CD4-positive, alpha-beta T cell treated with Interleukin-2 at 100 ng/mL for 4 hours (primary cell): ENCODE data around the gene SLC9C2.
A peak's percentile ranks its signal among the peaks of the same experiment; 100 is the strongest.
"Not testable (repeated sequence)": the region's sequence is repeated elsewhere in the genome, so short reads cannot be mapped to it uniquely, and the experiment has no call there.

Experiments
- DNase-seq: peaks from one replicate; pipeline ENCODE4 v3.0.0-alpha.2; 2020; ENCODE audit warnings: low spot score

Gene SLC9C2

GRCh38 chr1:173603056-173603591, at the start of gene SLC9C2:
Gene SLC9C2 (minus strand): TSS chr1:173603072. CDS start chr1:173601776, 1,296 bp downstream.
- DNase-seq = no peak

- no peak for DNase-seq
Measured at GRCh38 chr1:173648880-173649605, 46.2 kb upstream of the SLC9C2 start.

GRCh38 chr1:173646656-173647055, 43.8 kb upstream of the SLC9C2 start:
- DNase-seq = no peak

GRCh38 chr1:173642450-173643139, 39.7 kb upstream of the SLC9C2 start:
- DNase-seq = not testable (repeated sequence)

GRCh38 chr1:173639102-173639501, 36.2 kb upstream of the SLC9C2 start:
- DNase-seq = no peak

- no peak for DNase-seq
Measured at GRCh38 chr1:173638043-173639021, 35.5 kb upstream of the SLC9C2 start.

- DNase-seq = not testable (repeated sequence)
Measured at GRCh38 chr1:173637236-173638042, 34.6 kb upstream of the SLC9C2 start.

- no peak for DNase-seq
Measured at GRCh38 chr1:173635116-173635515, 32.2 kb upstream of the SLC9C2 start, which contains the start of gene TEX50. Gene TEX50 (plus strand): TSS chr1:173635338. CDS start chr1:173635522, 184 bp downstream.

- DNase-seq = peak; percentile 9
Measured at GRCh38 chr1:173628888-173629287, 26.0 kb upstream of the SLC9C2 start.

- DNase-seq = no peak
Measured at GRCh38 chr1:173627269-173627668, 24.4 kb upstream of the SLC9C2 start.

- DNase-seq = no peak
Measured at GRCh38 chr1:173616859-173617258, 14.0 kb upstream of the SLC9C2 start.

GRCh38 chr1:173613086-173613485, 10.2 kb upstream of the SLC9C2 start:
- DNase-seq = not testable (repeated sequence)

GRCh38 chr1:173608503-173609216, 5.8 kb upstream of the SLC9C2 start:
- no peak for DNase-seq

- no peak for DNase-seq
Measured at GRCh38 chr1:173601588-173601987, 1.3 kb downstream of the SLC9C2 start.

GRCh38 chr1:173596097-173596825, 6.6 kb downstream of the SLC9C2 start:
- no peak for DNase-seq

- not testable (repeated sequence) for DNase-seq
Measured at GRCh38 chr1:173591138-173591537, 11.7 kb downstream of the SLC9C2 start.

GRCh38 chr1:173590557-173590956, 12.3 kb downstream of the SLC9C2 start:
- DNase-seq = no peak

- DNase-seq = no peak
Measured at GRCh38 chr1:173581383-173582079, 21.3 kb downstream of the SLC9C2 start.

GRCh38 chr1:173580658-173581057, 22.2 kb downstream of the SLC9C2 start:
- no peak for DNase-seq
